ENCODE data around the gene SMIM30. TPM values are rescaled to one million over a fixed set of nuclear protein-coding genes. Genes with fewer than 3 reads are reported as not detected.

SMIM30 gene
- total RNA-seq, 1 experiment from 2014 or later: 55.8 TPM

DNA sequence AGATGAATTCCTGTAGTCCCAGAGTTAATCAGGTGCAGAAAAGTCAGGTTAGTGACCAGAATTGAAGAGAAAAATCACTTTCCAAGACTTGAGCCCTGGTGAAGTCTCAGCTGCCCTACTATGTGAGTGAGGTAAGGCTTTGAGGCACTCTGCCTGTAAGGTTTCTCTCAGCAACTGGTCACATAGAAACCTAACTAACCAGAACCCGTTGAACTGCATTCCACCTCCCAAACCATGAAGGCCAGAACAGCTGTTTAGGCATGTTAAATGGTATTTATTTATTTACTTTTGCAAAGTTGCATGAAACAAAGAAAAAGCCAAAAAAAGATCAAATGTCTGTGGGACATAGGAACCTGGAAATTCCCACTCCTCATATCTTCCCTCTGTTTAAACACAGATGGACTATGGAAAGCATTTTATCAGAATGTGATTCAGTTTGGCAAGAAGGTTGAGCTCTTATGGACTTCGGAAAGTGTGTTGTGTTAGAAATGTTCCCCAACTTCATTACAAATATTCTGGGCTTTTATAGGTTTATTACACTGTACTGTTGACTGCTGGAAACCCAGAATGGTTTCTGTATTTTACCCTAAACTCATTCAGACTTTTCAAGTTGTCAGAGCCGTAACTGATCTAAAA, 19.0 kb downstream of the SMIM30 start:
- Histone ChIP-seq H3K36me3 (ENCODE audit: control insufficient read depth in 1 of 2, insufficient read depth in 2 of 2, low read length in 2 of 2) (no peaks in the 10 kb centered on the region), H2AFZ (ENCODE audit: low read depth, low read length, poor library complexity, severe bottlenecking) (no peak overlapping the region), H3K4me3 (replicated peaks in 1 of 2; ENCODE audit: low read depth in 1 of 2, low read length in 2 of 2) (no peak overlapping the region), H3K79me2 (ENCODE audit: insufficient read depth, low read length) (no peaks in the 10 kb centered on the region), H4K20me1 (ENCODE audit: insufficient read depth) (no peaks in the 10 kb centered on the region), H3K4me1 (ENCODE audit: control insufficient read depth in 1 of 2, insufficient read depth in 2 of 2, low read length in 2 of 2) (no peaks in the 10 kb centered on the region; a peak in 1 of 4 replicates), H3K9me2 (ENCODE audit: insufficient read depth) (no peaks in the 10 kb centered on the region), H3K4me2 (ENCODE audit: low read length) (no peak overlapping the region), H3K27me3 (ENCODE audit: insufficient read depth, low read length) (no peaks in the 10 kb centered on the region), H3K27ac (ENCODE audit: low read depth, low read length) (no peak overlapping the region), H3K9ac (ENCODE audit: low read length) (no peak overlapping the region), H3K9me3 (ENCODE audit: control insufficient read depth in 1 of 2, insufficient read depth in 1 of 2, low read depth in 1 of 2, low read length in 2 of 2) (no peaks in the 10 kb centered on the region)
- no peak for TF ChIP-seq POLR2A (IDR thresholded peaks at IDR 0.05; ENCODE audit: borderline replicate concordance, extremely low read depth, insufficient read depth, insufficient read length)
- TF ChIP-seq SRF (IDR thresholded peaks at IDR 0.05; ENCODE audit: low read depth): no peak
- ChIA-PET POLR2A (no interaction called here), RAD21 (ENCODE audit: low non-redundant PET in 1 of 2, low total read pairs in 2 of 2, uncharacterized antibody in 2 of 2, unreplicated experiment in 2 of 2) (no interaction called here), CTCF (interaction anchor here (1.2 kb wide), 1 partner anchor 60 kb away, joined by 3 read pairs; no protein-coding TSS in a partner anchor)
- BruUV-seq (replicated peaks): no TSS peak
- ATAC-seq: no peak
- intact Hi-C loops (cut with micrococcal nuclease): no loop called here
- DNase-seq (ENCODE audit: low read depth, low spot score): no peak

DNA sequence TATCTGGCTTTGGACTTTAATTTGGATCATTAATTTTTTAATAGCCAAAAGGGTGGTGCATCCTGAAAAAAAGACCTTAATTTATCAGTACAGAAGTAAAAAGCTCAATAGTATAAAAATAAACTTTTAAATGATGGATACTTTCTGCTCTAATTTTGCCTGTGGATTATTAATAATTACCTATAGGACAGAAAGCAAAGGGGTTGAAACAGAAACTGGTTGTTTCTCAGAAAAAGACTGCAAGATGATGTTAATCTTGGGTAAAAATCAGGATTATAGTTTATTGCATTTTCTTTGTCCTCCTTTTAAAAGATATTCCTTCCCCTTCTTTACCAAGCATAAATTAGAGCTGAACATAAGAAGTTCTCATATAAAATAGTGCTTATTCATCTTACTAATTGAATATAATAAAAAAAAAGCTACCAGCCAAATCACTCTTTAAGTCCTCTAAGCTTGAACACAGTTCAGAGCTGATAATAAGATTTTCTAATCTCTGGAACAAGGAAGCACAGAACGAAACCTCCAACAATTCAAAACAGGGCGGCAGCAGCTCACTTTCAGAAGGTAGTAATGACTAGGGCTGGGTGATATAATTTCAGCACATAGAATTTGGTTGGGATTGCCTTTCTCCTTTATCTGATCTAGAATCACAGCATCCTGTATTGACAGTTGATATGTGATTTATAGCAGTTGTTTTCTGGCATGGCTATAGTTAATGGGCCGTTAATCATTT, 23.7 kb downstream of the SMIM30 start:
- ATAC-seq (no peak), DNase-seq (ENCODE audit: low read depth, low spot score) (no peak)
- ChIA-PET CTCF (no interaction called here), POLR2A (no interaction called here), RAD21 (ENCODE audit: low non-redundant PET in 1 of 2, low total read pairs in 2 of 2, uncharacterized antibody in 2 of 2, unreplicated experiment in 2 of 2) (no interaction called here)
- Histone ChIP-seq H3K4me3 (replicated peaks in 1 of 2; ENCODE audit: low read depth in 1 of 2, low read length in 2 of 2) (no peak overlapping the region), H3K27ac (ENCODE audit: low read depth, low read length) (no peak overlapping the region), H3K79me2 (ENCODE audit: insufficient read depth, low read length) (no peaks in the 10 kb centered on the region), H3K4me1 (ENCODE audit: control insufficient read depth in 1 of 2, insufficient read depth in 2 of 2, low read length in 2 of 2) (no peaks in the 10 kb centered on the region; a peak in 1 of 4 replicates), H3K27me3 (ENCODE audit: insufficient read depth, low read length) (no peaks in the 10 kb centered on the region), H3K9me2 (ENCODE audit: insufficient read depth) (no peaks in the 10 kb centered on the region), H3K4me2 (ENCODE audit: low read length) (no peak overlapping the region), H3K36me3 (ENCODE audit: control insufficient read depth in 1 of 2, insufficient read depth in 2 of 2, low read length in 2 of 2) (no peaks in the 10 kb centered on the region), H2AFZ (ENCODE audit: low read depth, low read length, poor library complexity, severe bottlenecking) (no peak overlapping the region), H3K9me3 (ENCODE audit: control insufficient read depth in 1 of 2, insufficient read depth in 1 of 2, low read depth in 1 of 2, low read length in 2 of 2) (no peaks in the 10 kb centered on the region), H3K9ac (ENCODE audit: low read length) (no peak overlapping the region), H4K20me1 (ENCODE audit: insufficient read depth) (no peaks in the 10 kb centered on the region)
- no peak for TF ChIP-seq EZH2phosphoT487 (IDR thresholded peaks at IDR 0.05; ENCODE audit: borderline replicate concordance)
- no peak for TF ChIP-seq TCF7L2 (IDR thresholded peaks at IDR 0.05; ENCODE audit: borderline replicate concordance, extremely low read depth, insufficient read depth, insufficient read length)
- TF ChIP-seq EGR1 (IDR thresholded peaks at IDR 0.05; ENCODE audit: low read depth): no peak
- TF ChIP-seq, protein P1, sequence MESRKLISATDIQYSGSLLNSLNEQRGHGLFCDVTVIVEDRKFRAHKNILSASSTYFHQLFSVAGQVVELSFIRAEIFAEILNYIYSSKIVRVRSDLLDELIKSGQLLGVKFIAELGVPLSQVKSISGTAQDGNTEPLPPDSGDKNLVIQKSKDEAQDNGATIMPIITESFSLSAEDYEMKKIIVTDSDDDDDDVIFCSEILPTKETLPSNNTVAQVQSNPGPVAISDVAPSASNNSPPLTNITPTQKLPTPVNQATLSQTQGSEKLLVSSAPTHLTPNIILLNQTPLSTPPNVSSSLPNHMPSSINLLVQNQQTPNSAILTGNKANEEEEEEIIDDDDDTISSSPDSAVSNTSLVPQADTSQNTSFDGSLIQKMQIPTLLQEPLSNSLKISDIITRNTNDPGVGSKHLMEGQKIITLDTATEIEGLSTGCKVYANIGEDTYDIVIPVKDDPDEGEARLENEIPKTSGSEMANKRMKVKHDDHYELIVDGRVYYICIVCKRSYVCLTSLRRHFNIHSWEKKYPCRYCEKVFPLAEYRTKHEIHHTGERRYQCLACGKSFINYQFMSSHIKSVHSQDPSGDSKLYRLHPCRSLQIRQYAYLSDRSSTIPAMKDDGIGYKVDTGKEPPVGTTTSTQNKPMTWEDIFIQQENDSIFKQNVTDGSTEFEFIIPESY (IDR thresholded peaks at IDR 0.05; ENCODE audit: extremely low read depth, insufficient replicate concordance, low read length): no peak
- no peak for TF ChIP-seq JUND (IDR thresholded peaks at IDR 0.05)
- TF ChIP-seq YY1 (IDR thresholded peaks at IDR 0.05; ENCODE audit: extremely low read depth, insufficient replicate concordance, low read depth, low read length): no peak
- TF ChIP-seq FOSL1 (IDR thresholded peaks at IDR 0.05; ENCODE audit: low read depth): no peak
- TF ChIP-seq SIN3A (IDR thresholded peaks at IDR 0.05; ENCODE audit: low read depth): no peak
- no peak for TF ChIP-seq ZFX (IDR thresholded peaks at IDR 0.05)
- TF ChIP-seq RAD21 (IDR thresholded peaks at IDR 0.05; ENCODE audit: low read depth): no peak
- no peak for TF ChIP-seq ZNF274 (IDR thresholded peaks at IDR 0.05; ENCODE audit: low read depth, low read length)
- no peak for TF ChIP-seq SRF (IDR thresholded peaks at IDR 0.05; ENCODE audit: low read depth)
- BruUV-seq (replicated peaks): no TSS peak
- intact Hi-C loops (cut with micrococcal nuclease): no loop called here
